Vagina (tissue), 2 donors: Measurements from ENCODE around the gene TBL1X. TPM values are rescaled to one million over a fixed set of nuclear protein-coding genes. Genes with fewer than 3 reads are reported as not detected.

Experiments
- DNase-seq, 2 donors: peaks; one replicate each; pipeline ENCODE4 v3.0.0-alpha.2; 2017; ENCODE audit errors: extremely low spot score in 2 of 2
- H3K27ac ChIP-seq: fragments of 200-600 bp; sonication (generic); one replicate; pipeline ENCODE4 v1.5.1; 2019
- H3K27me3 ChIP-seq: fragments of 200-600 bp; sonication (generic); one replicate; pipeline ENCODE4 v1.5.1; 2019
- H3K36me3 ChIP-seq, 2 donors: fragments of 200-600 bp; sonication (generic); one replicate each; pipeline ENCODE4 v1.5.1; 2017 to 2019
- H3K4me1 ChIP-seq: fragments of 200-600 bp; sonication (generic); one replicate; pipeline ENCODE4 v1.5.1; 2019
- H3K4me3 ChIP-seq, 2 donors: fragments of 200-600 bp; sonication (generic); 1 replicate in 1 of 2; 2 replicates in 1 of 2; pipeline ENCODE4 v1.5.1; 2016 to 2019
- H3K9me3 ChIP-seq: fragments of 200-600 bp; sonication (generic); one replicate; pipeline ENCODE4 v1.5.1; 2019
- POLR2A ChIP-seq, 2 donors: fragments of 450-650 bp; IDR thresholded peaks; one replicate each; pipeline ENCODE4 v1.6.1; 2017; ENCODE audit warnings: antibody characterized with exemption in 2 of 2, mild to moderate bottlenecking in 2 of 2, moderate library complexity in 2 of 2
- POLR2AphosphoS5 ChIP-seq, 2 donors: sonication (generic); formaldehyde crosslinking; IDR thresholded peaks; one replicate each; pipeline ENCODE4 v1.9.0; 2017; ENCODE audit warnings: antibody characterized with exemption in 2 of 2, mild to moderate bottlenecking in 2 of 2, low read depth in 1 of 2; ENCODE audit not compliant: insufficient read depth in 1 of 2
- intact Hi-C: fragments of 100-400 bp; cut with DNase I; formaldehyde crosslinking; loops from one replicate; pipeline ENCODE4 v1.15.1; 2023
- total RNA-seq: library from RNA; depleted of rRNA; stranded (reverse); fragments of >200 nt; gene quantifications from one replicate; pipeline ENCODE4 v1.2.3, GENCODE V29; 2016
- TF ChIP-seq, protein P1 (sequence below), 3 experiments: fragments of 450-650 bp in 2 of 3; fragments of 200-600 bp in 1 of 3; sonication (generic) in 1 of 3; IDR thresholded peaks; one replicate each; pipeline ENCODE4 v1.5.1; 2017 to 2019; ENCODE audit warnings: antibody characterized with exemption in 3 of 3, mild to moderate bottlenecking in 2 of 3, moderate library complexity in 2 of 3

TBL1X gene
- total RNA-seq, 1 donor from 2014 or later, result 41.3 TPM

DNA sequence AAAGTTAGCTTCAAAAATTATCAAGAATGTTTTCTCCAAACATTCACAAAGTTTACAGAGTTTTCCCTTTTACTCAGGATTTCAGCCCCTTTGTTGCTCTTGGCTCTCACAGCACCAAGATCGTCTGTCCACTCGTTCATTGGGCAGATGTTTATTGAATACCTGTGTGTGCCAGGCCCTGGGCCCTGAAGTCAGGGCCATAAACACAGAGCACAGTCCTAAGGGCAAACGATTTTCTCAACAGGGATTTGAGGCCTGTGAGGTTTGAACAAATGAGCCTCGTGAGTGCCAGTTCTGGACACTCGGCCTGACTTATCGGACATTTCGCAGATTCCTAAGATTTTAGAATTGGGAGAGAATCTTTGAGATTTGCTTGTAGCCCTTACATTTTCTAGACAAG is 142.1 kb downstream of the TBL1X start:
- Histone ChIP-seq H3K27me3 (no peaks in the 10 kb centered on the region), H3K4me1 (no peaks in the 10 kb centered on the region), H3K27ac (no peak overlapping the region), H3K36me3 (no peaks in the 10 kb centered on the region), H3K4me3 (no peak overlapping the region), H3K9me3 (no peaks in the 10 kb centered on the region)
- no peak for TF ChIP-seq POLR2AphosphoS5 (IDR thresholded peaks at IDR 0.05; ENCODE audit: insufficient read depth in 1 of 2, low read depth in 1 of 2)
- TF ChIP-seq, protein P1, sequence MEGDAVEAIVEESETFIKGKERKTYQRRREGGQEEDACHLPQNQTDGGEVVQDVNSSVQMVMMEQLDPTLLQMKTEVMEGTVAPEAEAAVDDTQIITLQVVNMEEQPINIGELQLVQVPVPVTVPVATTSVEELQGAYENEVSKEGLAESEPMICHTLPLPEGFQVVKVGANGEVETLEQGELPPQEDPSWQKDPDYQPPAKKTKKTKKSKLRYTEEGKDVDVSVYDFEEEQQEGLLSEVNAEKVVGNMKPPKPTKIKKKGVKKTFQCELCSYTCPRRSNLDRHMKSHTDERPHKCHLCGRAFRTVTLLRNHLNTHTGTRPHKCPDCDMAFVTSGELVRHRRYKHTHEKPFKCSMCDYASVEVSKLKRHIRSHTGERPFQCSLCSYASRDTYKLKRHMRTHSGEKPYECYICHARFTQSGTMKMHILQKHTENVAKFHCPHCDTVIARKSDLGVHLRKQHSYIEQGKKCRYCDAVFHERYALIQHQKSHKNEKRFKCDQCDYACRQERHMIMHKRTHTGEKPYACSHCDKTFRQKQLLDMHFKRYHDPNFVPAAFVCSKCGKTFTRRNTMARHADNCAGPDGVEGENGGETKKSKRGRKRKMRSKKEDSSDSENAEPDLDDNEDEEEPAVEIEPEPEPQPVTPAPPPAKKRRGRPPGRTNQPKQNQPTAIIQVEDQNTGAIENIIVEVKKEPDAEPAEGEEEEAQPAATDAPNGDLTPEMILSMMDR (IDR thresholded peaks at IDR 0.05), result no peak
- TF ChIP-seq POLR2A (IDR thresholded peaks at IDR 0.05), result no peak
- DNase-seq, result no peak
- intact Hi-C loops, result no loop called here

DNA sequence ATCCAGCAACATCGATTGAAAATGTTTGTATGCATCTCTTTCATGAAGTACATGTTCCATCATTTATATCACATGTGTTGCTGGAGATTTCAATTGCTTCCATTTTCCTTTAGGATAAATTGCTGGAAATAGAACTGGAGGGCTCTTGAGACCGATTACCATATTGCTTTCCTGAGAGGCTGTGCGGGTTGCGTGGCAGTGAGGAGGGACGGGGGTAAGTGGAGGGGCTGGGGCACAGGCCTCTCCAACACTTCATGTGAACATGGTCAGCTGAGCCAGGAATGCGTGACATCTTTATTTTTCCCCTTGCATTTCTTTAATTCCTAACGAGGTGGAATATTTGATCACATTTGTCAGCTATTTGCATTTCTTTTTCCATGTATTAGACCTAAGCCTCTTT is 144.6 kb downstream of the TBL1X start:
- no peaks in the 10 kb centered on the region for H3K9me3 ChIP-seq
- H3K4me1 ChIP-seq, result no peaks in the 10 kb centered on the region
- H3K36me3 ChIP-seq, result no peaks in the 10 kb centered on the region
- no peak overlapping the region for H3K4me3 ChIP-seq
- DNase-seq, result no peak
- no peak overlapping the region for H3K27ac ChIP-seq
- H3K27me3 ChIP-seq, result no peaks in the 10 kb centered on the region
- intact Hi-C loops, result no loop called here
- TF ChIP-seq, protein P1 (IDR thresholded peaks at IDR 0.05), result no peak
- TF ChIP-seq POLR2AphosphoS5 (IDR thresholded peaks at IDR 0.05; ENCODE audit: insufficient read depth in 1 of 2, low read depth in 1 of 2) (no peak), POLR2A (IDR thresholded peaks at IDR 0.05) (no peak)

DNA sequence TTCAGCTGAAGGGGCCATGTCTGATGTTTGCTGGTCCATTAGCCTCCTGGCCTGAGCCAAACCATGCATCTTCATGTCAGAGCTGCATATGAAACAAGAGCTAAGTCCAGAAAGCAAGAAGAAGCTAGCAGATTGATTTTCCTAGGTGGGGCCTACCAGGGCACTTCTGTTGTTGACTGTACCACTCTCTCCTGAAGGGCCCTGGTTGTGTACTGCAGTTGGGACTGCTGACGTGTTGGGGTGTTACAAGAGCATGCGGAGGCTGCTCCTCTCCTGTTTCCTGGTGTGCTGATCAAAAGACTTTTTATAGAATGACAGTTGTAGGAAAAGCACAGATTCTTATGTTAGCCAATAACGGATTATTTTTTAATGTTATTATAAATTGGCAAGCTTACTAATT is 145.1 kb downstream of the TBL1X start:
- H3K4me3 ChIP-seq, result no peak overlapping the region
- TF ChIP-seq POLR2AphosphoS5 (IDR thresholded peaks at IDR 0.05; ENCODE audit: insufficient read depth in 1 of 2, low read depth in 1 of 2), result no peak
- TF ChIP-seq, protein P1 (IDR thresholded peaks at IDR 0.05), result no peak
- no peak for TF ChIP-seq POLR2A (IDR thresholded peaks at IDR 0.05)

DNA sequence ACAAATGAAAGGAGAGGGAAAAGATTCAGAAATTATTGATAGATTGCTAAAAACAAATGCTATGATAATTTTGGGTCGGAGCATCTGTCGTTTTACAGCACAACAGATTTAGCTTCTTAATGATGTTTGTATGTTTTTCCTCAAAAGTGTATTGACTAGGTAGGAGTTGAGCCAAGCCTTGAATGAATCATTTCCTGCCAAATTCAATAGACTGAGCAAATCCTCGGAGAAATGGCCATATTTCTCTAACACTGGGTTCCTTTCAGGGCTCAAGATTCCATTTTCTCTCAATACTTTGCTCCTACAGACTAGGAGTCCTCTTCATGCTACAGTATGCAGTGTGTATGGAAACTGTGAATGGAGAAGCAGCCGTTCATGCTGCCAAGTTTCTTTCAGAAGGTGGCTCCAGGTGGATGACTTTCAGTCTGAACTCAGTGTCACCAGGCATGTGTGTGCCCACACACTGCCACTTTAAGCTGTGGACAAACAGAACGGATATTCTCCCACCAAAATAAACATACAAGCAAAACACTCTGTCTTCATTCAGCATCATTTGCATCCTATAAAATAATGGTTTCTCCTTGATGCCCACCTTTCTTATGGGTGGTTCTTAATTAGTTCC is 146.0 kb downstream of the TBL1X start:
- Histone ChIP-seq H3K27ac (no peak overlapping the region), H3K4me3 (no peak overlapping the region), H3K36me3 (no peaks in the 10 kb centered on the region), H3K9me3 (no peaks in the 10 kb centered on the region), H3K27me3 (no peaks in the 10 kb centered on the region), H3K4me1 (no peaks in the 10 kb centered on the region)
- intact Hi-C loops, result no loop called here
- TF ChIP-seq POLR2AphosphoS5 (IDR thresholded peaks at IDR 0.05; ENCODE audit: insufficient read depth in 1 of 2, low read depth in 1 of 2) (no peak), POLR2A (IDR thresholded peaks at IDR 0.05) (no peak)
- TF ChIP-seq, protein P1 (IDR thresholded peaks at IDR 0.05), result no peak
- DNase-seq, result no peak

More for the DNA sequence above, 145.1 kb downstream of the TBL1X start:
- Histone ChIP-seq H3K36me3 (no peaks in the 10 kb centered on the region), H3K9me3 (no peaks in the 10 kb centered on the region), H3K27ac (no peak overlapping the region), H3K4me1 (no peaks in the 10 kb centered on the region), H3K27me3 (no peaks in the 10 kb centered on the region)
- intact Hi-C loops, result no loop called here
- DNase-seq, result no peak

DNA sequence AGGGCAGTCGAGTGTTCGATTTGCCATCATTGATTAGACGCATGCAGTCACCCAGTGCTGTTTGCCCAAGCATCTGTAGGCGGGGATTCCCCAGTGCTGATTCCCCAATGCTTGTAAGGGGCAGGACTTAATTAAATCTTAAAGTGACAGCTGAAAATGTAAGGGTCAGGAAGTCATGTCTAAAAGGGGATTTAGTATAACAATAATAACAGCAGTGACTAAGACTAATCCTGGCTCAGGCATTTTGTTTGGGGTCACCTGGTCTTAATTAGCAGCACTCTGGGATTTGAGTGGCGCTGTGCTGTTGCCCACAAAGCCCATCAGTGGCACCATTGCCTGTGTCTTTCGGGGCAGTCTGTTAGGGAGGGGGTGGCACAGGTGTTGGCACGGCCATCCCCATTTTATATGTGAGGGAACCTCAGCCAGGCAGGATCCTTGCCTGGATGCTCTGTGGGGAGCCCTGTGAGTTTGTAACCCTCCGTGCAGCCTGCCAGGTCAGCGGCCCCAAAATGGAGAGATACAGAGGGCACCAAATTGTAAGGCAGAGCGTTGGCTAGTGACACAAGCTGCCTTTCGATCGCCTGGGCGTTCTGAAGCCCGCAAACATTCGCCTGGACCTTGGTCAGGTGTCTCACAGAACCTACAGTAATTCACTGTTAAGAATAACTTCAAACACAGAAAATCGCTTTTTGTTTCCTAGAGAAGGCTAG is 146.7 kb downstream of the TBL1X start:
- Histone ChIP-seq H3K4me1 (no peaks in the 10 kb centered on the region), H3K27me3 (no peaks in the 10 kb centered on the region), H3K36me3 (no peaks in the 10 kb centered on the region), H3K4me3 (no peak overlapping the region), H3K9me3 (no peaks in the 10 kb centered on the region), H3K27ac (no peak overlapping the region)
- no peak for DNase-seq
- intact Hi-C loops, result no loop called here
- no peak for TF ChIP-seq POLR2AphosphoS5 (IDR thresholded peaks at IDR 0.05; ENCODE audit: insufficient read depth in 1 of 2, low read depth in 1 of 2)
- TF ChIP-seq, protein P1 (IDR thresholded peaks at IDR 0.05), result no peak
